PC-9 (cell line): ENCODE data around the gene MAS1L. TPM values are rescaled to one million over a fixed set of nuclear protein-coding genes. Genes with fewer than 3 reads are reported as not detected.
"Not testable (repeated sequence)": the region's sequence is repeated elsewhere in the genome, so short reads cannot be mapped to it uniquely, and the experiment has no call there.

Experiments used
- BruUV-seq: library from RNA; stranded (reverse); fragments of 400-500 nt; replicated peaks from 2 replicates; lab custom pipeline; 2021; lab: Mats Ljungman, UMichigan
- CTCF ChIA-PET: fragments of 300-600 bp; sonication (Branson Sonifier 250); formaldehyde crosslinking; loops from one replicate; lab custom pipeline; 2022; ENCODE audit warnings: antibody characterized with exemption; lab: Charles Lee
- POLR2A ChIA-PET: fragments of 300-600 bp; sonication (Branson Sonifier 250); formaldehyde crosslinking; loops from one replicate; lab custom pipeline; 2022; ENCODE audit warnings: antibody characterized with exemption; ENCODE audit not compliant: unreplicated experiment; lab: Charles Lee
- DNase-seq, 2 experiments: peaks; one replicate each; pipeline versions ENCODE4 v3.0.0 to v3.0.0-alpha.2; 2015 to 2022; ENCODE audit warnings: mixed read lengths in 1 of 2
- H2AFZ ChIP-seq: fragments of 200-600 bp; sonication (generic); 2 replicates; pipeline ENCODE4 v1.8.1; 2017; ENCODE audit warnings: antibody characterized with exemption
- H3F3A ChIP-seq: fragments of 200-600 bp; sonication (generic); 2 replicates; pipeline ENCODE4 v1.8.1; 2017; ENCODE audit warnings: antibody characterized with exemption, mild to moderate bottlenecking, low read depth; ENCODE audit not compliant: insufficient read depth
- H3K27ac ChIP-seq: fragments of 200-600 bp; sonication (generic); 2 replicates; pipeline ENCODE4 v1.6.1; 2016; ENCODE audit warnings: mixed run types
- H3K27me3 ChIP-seq: fragments of 200-600 bp; sonication (generic); 2 replicates; pipeline ENCODE4 v1.6.1; 2016; ENCODE audit warnings: low read depth, mixed run types; ENCODE audit not compliant: insufficient read depth
- H3K36me3 ChIP-seq: fragments of 200-600 bp; sonication (generic); 2 replicates; pipeline ENCODE4 v1.6.1; 2016; ENCODE audit warnings: low read depth, mixed run types
- H3K4me1 ChIP-seq: fragments of 200-600 bp; sonication (generic); replicated peaks from 2 replicates; pipeline ENCODE4 v1.6.1; 2016; ENCODE audit warnings: mixed run types; ENCODE audit not compliant: insufficient read depth
- H3K4me2 ChIP-seq: fragments of 200-600 bp; sonication (generic); 2 replicates; pipeline ENCODE4 v1.6.1; 2017; ENCODE audit warnings: mixed run types
- H3K4me3 ChIP-seq: fragments of 200-600 bp; sonication (generic); 2 replicates; pipeline ENCODE4 v1.6.1; 2016; ENCODE audit warnings: mixed run types
- H3K79me2 ChIP-seq: fragments of 200-600 bp; sonication (generic); 2 replicates; pipeline ENCODE4 v1.6.1; 2017; ENCODE audit warnings: low read depth, mixed run types
- H3K9me2 ChIP-seq: fragments of 200-600 bp; sonication (generic); 2 replicates; pipeline ENCODE4 v1.8.1; 2017; ENCODE audit warnings: mild to moderate bottlenecking; ENCODE audit not compliant: insufficient read depth
- H3K9me3 ChIP-seq: fragments of 200-600 bp; sonication (generic); 2 replicates; pipeline ENCODE4 v1.8.1; 2016; ENCODE audit warnings: low read depth; ENCODE audit not compliant: insufficient read depth
- H4K20me1 ChIP-seq: fragments of 200-600 bp; sonication (generic); 2 replicates; pipeline ENCODE4 v1.8.1; 2017; ENCODE audit not compliant: insufficient read depth
- EZH2 ChIP-seq: fragments of 200-600 bp; sonication (generic); IDR thresholded peaks from 2 replicates; pipeline ENCODE4 v1.8.0; 2017; ENCODE audit warnings: antibody characterized with exemption, low read depth
- intact Hi-C: fragments of 100-400 bp; cut with micrococcal nuclease; formaldehyde crosslinking; loops from one replicate; pipeline ENCODE4 v1.10.0; 2022; ENCODE audit not compliant: unreplicated experiment
- total RNA-seq: library from RNA; stranded (reverse); gene quantifications from 2 replicates; pipeline ENCODE4 v1.2.3, GENCODE V29; 2021
- TF ChIP-seq, protein P1 (sequence below): fragments of 200-600 bp; sonication (generic); conservative IDR thresholded peaks from 2 replicates; pipeline ENCODE4 v1.6.1; 2017; ENCODE audit warnings: mixed run types, antibody characterized with exemption, mild to moderate bottlenecking, moderate library complexity

MAS1L gene
- total RNA-seq, 1 experiment from 2014 or later = not detected

DNA sequence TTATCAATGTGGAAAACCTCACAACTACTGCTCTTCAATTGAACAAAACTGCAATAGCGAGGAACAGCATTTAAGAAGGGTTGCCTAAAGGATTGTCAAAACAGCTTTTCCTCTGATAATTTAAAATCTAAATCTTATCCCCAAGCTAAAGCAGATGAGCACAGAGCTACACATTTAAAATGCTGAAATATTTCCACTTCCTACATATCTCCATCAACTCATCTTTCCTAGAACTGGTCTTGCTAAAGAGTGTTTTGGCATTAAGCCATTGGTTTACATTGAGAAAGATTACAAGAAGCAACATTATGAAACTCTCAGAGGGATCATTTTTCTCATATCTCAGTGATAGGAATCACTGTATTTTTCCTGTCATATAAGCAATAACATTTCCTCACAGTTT, 45.0 kb downstream of the MAS1L start:
- Histone ChIP-seq H2AFZ (no peak overlapping the region), H3K79me2 (no peaks in the 10 kb centered on the region), H3K9me2 (no peaks in the 10 kb centered on the region), H3K27ac (no peak overlapping the region), H3K4me3 (no peak overlapping the region), H3K4me2 (no peak overlapping the region), H4K20me1 (no peaks in the 10 kb centered on the region), H3F3A (no peaks in the 10 kb centered on the region), H3K4me1 (no peaks in the 10 kb centered on the region), H3K36me3 (no peaks in the 10 kb centered on the region), H3K27me3 (peaks cover 14% of the 10 kb centered on the region; the same call in 1 of the 2 replicates), H3K9me3 (no peaks in the 10 kb centered on the region)
- intact Hi-C loops = no loop called here
- no TSS peak for BruUV-seq
- CTCF ChIA-PET = no interaction called here
- no peak for DNase-seq
- POLR2A ChIA-PET = no interaction called here
- no peak for TF ChIP-seq EZH2
- TF ChIP-seq, protein P1, sequence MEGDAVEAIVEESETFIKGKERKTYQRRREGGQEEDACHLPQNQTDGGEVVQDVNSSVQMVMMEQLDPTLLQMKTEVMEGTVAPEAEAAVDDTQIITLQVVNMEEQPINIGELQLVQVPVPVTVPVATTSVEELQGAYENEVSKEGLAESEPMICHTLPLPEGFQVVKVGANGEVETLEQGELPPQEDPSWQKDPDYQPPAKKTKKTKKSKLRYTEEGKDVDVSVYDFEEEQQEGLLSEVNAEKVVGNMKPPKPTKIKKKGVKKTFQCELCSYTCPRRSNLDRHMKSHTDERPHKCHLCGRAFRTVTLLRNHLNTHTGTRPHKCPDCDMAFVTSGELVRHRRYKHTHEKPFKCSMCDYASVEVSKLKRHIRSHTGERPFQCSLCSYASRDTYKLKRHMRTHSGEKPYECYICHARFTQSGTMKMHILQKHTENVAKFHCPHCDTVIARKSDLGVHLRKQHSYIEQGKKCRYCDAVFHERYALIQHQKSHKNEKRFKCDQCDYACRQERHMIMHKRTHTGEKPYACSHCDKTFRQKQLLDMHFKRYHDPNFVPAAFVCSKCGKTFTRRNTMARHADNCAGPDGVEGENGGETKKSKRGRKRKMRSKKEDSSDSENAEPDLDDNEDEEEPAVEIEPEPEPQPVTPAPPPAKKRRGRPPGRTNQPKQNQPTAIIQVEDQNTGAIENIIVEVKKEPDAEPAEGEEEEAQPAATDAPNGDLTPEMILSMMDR = no peak

DNA sequence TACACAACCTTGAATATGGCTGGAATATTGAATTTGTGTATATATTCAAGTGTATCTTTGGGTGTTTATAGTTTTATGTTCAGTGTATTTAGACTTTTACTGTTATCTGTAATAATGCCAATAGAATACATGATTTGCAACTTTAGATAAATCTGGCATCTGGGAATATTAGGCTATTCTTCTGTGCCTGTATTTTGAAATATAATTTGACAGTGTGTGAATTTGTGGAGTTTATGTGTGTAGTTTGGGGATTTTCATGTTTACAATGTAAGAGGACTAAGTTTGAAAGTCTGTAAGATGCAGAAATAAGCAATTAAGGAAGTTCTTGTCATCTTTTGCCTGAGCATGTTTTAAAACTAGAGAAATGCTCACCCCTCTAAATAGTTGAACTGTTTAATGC, 48.8 kb downstream of the MAS1L start, which contains the start of gene OR10C1:
Gene OR10C1 (plus strand): TSS at position 301 of the 400 bp plus-strand sequence. CDS start 710 bp downstream, outside the sequence.
- no peaks in the 10 kb centered on the region for H3K79me2 ChIP-seq
- intact Hi-C loops = no loop called here
- H3K4me2 ChIP-seq = no peak within 1 kb of the TSS
- no peaks in the 10 kb centered on the region for H3F3A ChIP-seq
- no peak for DNase-seq
- CTCF ChIA-PET = no interaction called here
- H3K9me3 ChIP-seq = no peaks in the 10 kb centered on the region
- H4K20me1 ChIP-seq = no peaks in the 10 kb centered on the region
- no peak for TF ChIP-seq EZH2
- TF ChIP-seq, protein P1 = no peak
- H2AFZ ChIP-seq = no peak within 1 kb of the TSS
- POLR2A ChIA-PET = no interaction called here
- H3K9me2 ChIP-seq = no peaks in the 10 kb centered on the region
- no peak within 1 kb of the TSS for H3K4me3 ChIP-seq
- H3K36me3 ChIP-seq = no peaks in the 10 kb centered on the region
- no TSS peak for BruUV-seq
- peaks cover 14% of the 10 kb centered on the region; the same call in 1 of the 2 replicates for H3K27me3 ChIP-seq
- no peak within 1 kb of the TSS for H3K27ac ChIP-seq
- H3K4me1 ChIP-seq = no peaks in the 10 kb centered on the region

DNA sequence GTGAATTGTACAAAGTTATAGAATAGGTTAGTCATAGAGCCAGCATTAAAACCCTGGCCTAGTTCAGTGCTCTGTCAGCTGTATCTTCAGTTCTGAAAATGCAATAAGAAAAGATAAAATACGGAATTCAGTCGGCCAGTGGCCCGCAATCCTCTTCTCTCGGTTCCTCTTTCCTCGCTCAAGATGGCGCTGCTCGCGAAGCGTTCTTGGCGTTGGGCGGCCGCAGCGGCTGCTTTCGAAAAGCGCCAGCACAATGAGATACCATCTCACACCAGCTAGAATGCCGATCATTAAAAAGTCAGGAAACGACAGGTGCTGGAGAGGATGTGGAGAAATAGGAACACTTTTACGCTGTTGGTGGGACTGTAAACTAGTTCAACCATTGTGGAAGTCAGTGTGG, 51.0 kb downstream of the MAS1L start:
- H4K20me1 ChIP-seq, H2AFZ ChIP-seq, H3K27ac ChIP-seq, H3K79me2 ChIP-seq, H3K4me2 ChIP-seq, H3K4me1 ChIP-seq, CTCF ChIA-PET, DNase-seq, H3K36me3 ChIP-seq, POLR2A ChIA-PET, H3K9me2 ChIP-seq, H3K4me3 ChIP-seq, intact Hi-C loops, BruUV-seq, H3F3A ChIP-seq, H3K9me3 ChIP-seq: not testable (repeated sequence)
- H3K27me3 ChIP-seq = peaks cover 14% of the 10 kb centered on the region; the same call in 1 of the 2 replicates

Other genes starting within 250 kb of the MAS1L start
- not detected in 2 replicates for gene OR14J1, start 186.3 kb downstream of the MAS1L start, total RNA-seq
- not detected in 2 replicates for gene OR5V1, start 119.1 kb downstream of the MAS1L start, total RNA-seq
- not detected in 2 replicates for gene OR12D3, start 112.7 kb downstream of the MAS1L start, total RNA-seq
- gene OR12D2, start 92.3 kb downstream of the MAS1L start, total RNA-seq = not detected in 2 replicates
- gene OR12D1, start 73.0 kb downstream of the MAS1L start, total RNA-seq = not detected in 2 replicates
- not detected in 2 replicates for gene OR10C1, start 48.6 kb downstream of the MAS1L start, total RNA-seq
- gene OR11A1, start 30.9 kb downstream of the MAS1L start, total RNA-seq = not detected in 2 replicates
- gene OR2H1, start 30.8 kb downstream of the MAS1L start, total RNA-seq = not detected in 2 replicates
- gene UBD, start 71.8 kb upstream of the MAS1L start, total RNA-seq = not detected in 2 replicates
- gene OR2H2, start 97.2 kb upstream of the MAS1L start, total RNA-seq = not detected in 2 replicates
- gene GABBR1, start 145.2 kb upstream of the MAS1L start, total RNA-seq = 36.3 and 43.6 TPM in 2 replicates
- not detected in 2 replicates for gene MOG, start 169.1 kb upstream of the MAS1L start, total RNA-seq
- gene ZFP57, start 193.2 kb upstream of the MAS1L start, total RNA-seq = 0.98 and 1.1 TPM in 2 replicates
- gene HLA-F, start 235.5 kb upstream of the MAS1L start, total RNA-seq = 7.6 and 12.5 TPM in 2 replicates